Suprapubic skin (tissue), 4 donors: ENCODE measurements around the gene PSENEN. TPM values are rescaled to one million over a fixed set of nuclear protein-coding genes. Genes with fewer than 3 reads are reported as not detected.
A peak's percentile ranks its signal among the peaks of the same experiment; 100 is the strongest.
"Not testable (repeated sequence)": the region's sequence is repeated elsewhere in the genome, so short reads cannot be mapped to it uniquely, and the experiment has no call there.

Experiments used
- DNase-seq, 2 donors: peaks; one replicate each; pipeline ENCODE4 v3.0.0-alpha.2; 2019; ENCODE audit warnings: low spot score in 2 of 2
- H3K27ac ChIP-seq: fragments of 200-600 bp; sonication (generic); one replicate; pipeline ENCODE4 v1.5.1; 2019
- H3K27me3 ChIP-seq: fragments of 200-600 bp; sonication (generic); one replicate; pipeline ENCODE4 v1.5.1; 2019
- H3K36me3 ChIP-seq: fragments of 200-600 bp; sonication (generic); one replicate; pipeline ENCODE4 v1.5.1; 2019
- H3K4me1 ChIP-seq: fragments of 200-600 bp; sonication (generic); one replicate; pipeline ENCODE4 v1.5.1; 2019
- H3K4me3 ChIP-seq: fragments of 200-600 bp; sonication (generic); one replicate; pipeline ENCODE4 v1.5.1; 2019; ENCODE audit warnings: mild to moderate bottlenecking
- H3K9me3 ChIP-seq: fragments of 200-600 bp; sonication (generic); one replicate; pipeline ENCODE4 v1.5.1; 2019
- CTCF ChIP-seq, 2 donors: fragments of 200-600 bp in 1 of 2; fragments of 450-650 bp in 1 of 2; sonication (generic) in 1 of 2; IDR thresholded peaks; one replicate each; pipeline ENCODE4 v1.5.1; 2016 to 2019; ENCODE audit warnings: antibody characterized with exemption in 2 of 2, mild to moderate bottlenecking in 1 of 2, moderate library complexity in 1 of 2
- EP300 ChIP-seq: sonication (generic); formaldehyde crosslinking; IDR thresholded peaks from one replicate; pipeline ENCODE4 v1.6.1; 2017; ENCODE audit warnings: antibody characterized with exemption
- POLR2A ChIP-seq, 2 donors: fragments of 450-650 bp; IDR thresholded peaks; one replicate each; pipeline ENCODE4 v1.6.1; 2017; ENCODE audit warnings: antibody characterized with exemption in 2 of 2, mild to moderate bottlenecking in 2 of 2, moderate library complexity in 2 of 2
- POLR2AphosphoS5 ChIP-seq, 3 donors: sonication (generic); formaldehyde crosslinking; IDR thresholded peaks; one replicate each; pipeline ENCODE4 v1.6.1; 2017; ENCODE audit warnings: antibody characterized with exemption in 3 of 3
- WGBS: methylation state at CpG from one replicate; pipeline ENCODE4 v1.1.5; 2018; 5-methylcytosine and 5-hydroxymethylcytosine counted together
- total RNA-seq, 4 donors: library from RNA; depleted of rRNA; stranded (reverse); fragments of >200 nt; gene quantifications; one replicate each; pipeline ENCODE4 v1.1.0, GENCODE V29; 2016

PSENEN gene
- total RNA-seq, 4 donors from 2014 or later: 27.1 to 57.2 (median 42.4) TPM

DNA sequence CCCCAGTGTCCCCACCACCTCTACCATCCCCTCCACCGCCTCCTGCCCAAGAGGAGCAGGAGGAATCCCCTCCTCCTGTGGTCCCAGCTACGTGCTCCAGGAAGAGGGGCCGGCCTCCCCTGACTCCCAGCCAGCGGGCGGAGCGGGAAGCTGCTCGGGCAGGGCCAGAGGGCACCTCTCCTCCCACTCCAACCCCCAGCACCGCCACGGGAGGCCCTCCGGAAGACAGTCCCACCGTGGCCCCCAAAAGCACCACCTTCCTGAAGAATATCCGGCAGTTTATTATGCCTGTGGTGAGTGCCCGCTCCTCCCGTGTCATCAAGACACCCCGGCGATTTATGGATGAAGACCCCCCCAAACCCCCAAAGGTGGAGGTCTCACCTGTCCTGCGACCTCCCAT lies 24.8 kb upstream of the PSENEN start:
- Histone ChIP-seq H3K27ac (no peak overlapping the region), H3K4me1 (peaks cover 28% of the 10 kb centered on the region), H3K4me3 (no peak overlapping the region), H3K36me3 (peaks cover 53% of the 10 kb centered on the region), H3K9me3 (no peaks in the 10 kb centered on the region), H3K27me3 (no peaks in the 10 kb centered on the region)
- 89% methylated on average over 7 of the region's 17 CpGs for WGBS
- DNase-seq: no peak
- TF ChIP-seq POLR2AphosphoS5 (IDR thresholded peaks at IDR 0.05): no peak
- TF ChIP-seq CTCF (IDR thresholded peaks at IDR 0.05): no peak
- no peak for TF ChIP-seq EP300
- no peak for TF ChIP-seq POLR2A (IDR thresholded peaks at IDR 0.05)

GRCh38 chr19:35721374-35721773 lies 24.1 kb upstream of the PSENEN start:
- Histone ChIP-seq H3K27ac (no peak overlapping the region), H3K4me1 (peaks cover 20% of the 10 kb centered on the region), H3K9me3 (no peaks in the 10 kb centered on the region), H3K4me3 (no peak overlapping the region), H3K27me3 (no peaks in the 10 kb centered on the region), H3K36me3 (peaks cover 60% of the 10 kb centered on the region)
- 91% methylated on average over 13 of the region's 16 CpGs for WGBS
- TF ChIP-seq POLR2A (IDR thresholded peaks at IDR 0.05) (no peak), POLR2AphosphoS5 (IDR thresholded peaks at IDR 0.05) (no peak), CTCF (IDR thresholded peaks at IDR 0.05) (no peak), EP300 (no peak)
- peak in 1 of 2 donors; percentile 64 for DNase-seq

GRCh38 chr19:35722461-35722860 lies 23.0 kb upstream of the PSENEN start:
- TF ChIP-seq POLR2A (IDR thresholded peaks at IDR 0.05): no peak
- no peak for TF ChIP-seq POLR2AphosphoS5 (IDR thresholded peaks at IDR 0.05)
- TF ChIP-seq CTCF (IDR thresholded peaks at IDR 0.05): no peak
- TF ChIP-seq EP300: no peak
- WGBS: 93% methylated on average over 14 of the region's 14 CpGs

DNA sequence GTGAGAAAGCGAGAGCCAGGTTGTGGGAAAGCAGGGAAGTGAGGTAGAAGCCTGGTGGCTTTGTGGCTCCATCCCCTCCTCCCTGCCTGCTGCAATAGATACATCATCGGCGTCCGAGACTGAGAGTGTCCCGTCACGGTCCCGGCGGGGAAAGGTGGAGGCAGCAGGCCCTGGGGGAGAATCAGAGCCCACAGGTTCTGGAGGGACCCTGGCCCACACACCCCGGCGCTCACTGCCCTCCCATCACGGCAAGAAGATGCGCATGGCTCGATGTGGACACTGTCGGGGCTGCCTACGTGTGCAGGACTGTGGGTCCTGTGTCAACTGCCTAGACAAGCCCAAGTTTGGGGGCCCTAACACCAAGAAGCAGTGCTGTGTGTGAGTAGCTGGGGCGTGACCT lies 22.6 kb upstream of the PSENEN start:
- DNase-seq: no peak
- no peak overlapping the region for H3K4me3 ChIP-seq
- H3K4me1 ChIP-seq: peaks cover 17% of the 10 kb centered on the region
- H3K9me3 ChIP-seq: no peaks in the 10 kb centered on the region
- H3K36me3 ChIP-seq: peaks cover 75% of the 10 kb centered on the region
- no peak overlapping the region for H3K27ac ChIP-seq
- 89% methylated on average over 10 of the region's 16 CpGs for WGBS
- H3K27me3 ChIP-seq: no peaks in the 10 kb centered on the region
- TF ChIP-seq POLR2A (IDR thresholded peaks at IDR 0.05) (no peak), POLR2AphosphoS5 (IDR thresholded peaks at IDR 0.05) (no peak), CTCF (IDR thresholded peaks at IDR 0.05) (no peak), EP300 (no peak)

More at GRCh38 chr19:35722461-35722860, 23.0 kb upstream of the PSENEN start:
- Histone ChIP-seq H3K27ac (no peak overlapping the region), H3K36me3 (peaks cover 71% of the 10 kb centered on the region), H3K27me3 (no peaks in the 10 kb centered on the region), H3K4me1 (peaks cover 17% of the 10 kb centered on the region), H3K4me3 (no peak overlapping the region), H3K9me3 (no peaks in the 10 kb centered on the region)
- DNase-seq: peak in 1 of 2 donors; percentile 53

DNA sequence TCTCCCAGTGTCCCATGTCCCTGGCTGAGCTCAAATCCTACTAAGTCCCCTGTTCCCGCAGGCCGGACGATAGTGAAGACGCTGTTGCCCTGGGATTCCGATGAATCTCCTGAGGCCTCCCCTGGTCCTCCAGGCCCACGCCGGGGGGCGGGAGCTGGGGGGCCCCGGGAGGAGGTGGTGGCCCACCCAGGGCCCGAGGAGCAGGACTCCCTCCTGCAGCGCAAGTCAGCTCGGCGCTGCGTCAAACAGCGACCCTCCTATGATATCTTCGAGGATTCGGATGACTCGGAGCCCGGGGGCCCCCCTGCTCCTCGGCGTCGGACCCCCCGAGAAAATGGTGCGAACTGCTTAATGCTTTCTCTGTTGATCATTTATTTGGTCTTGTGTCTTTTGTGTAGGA lies 21.8 kb upstream of the PSENEN start:
- no peaks in the 10 kb centered on the region for H3K9me3 ChIP-seq
- peaks cover 83% of the 10 kb centered on the region for H3K36me3 ChIP-seq
- TF ChIP-seq POLR2AphosphoS5 (IDR thresholded peaks at IDR 0.05) (no peak), POLR2A (IDR thresholded peaks at IDR 0.05) (no peak), CTCF (IDR thresholded peaks at IDR 0.05) (no peak), EP300 (no peak)
- H3K4me1 ChIP-seq: peaks cover 14% of the 10 kb centered on the region
- H3K4me3 ChIP-seq: no peak overlapping the region
- DNase-seq: no peak
- H3K27me3 ChIP-seq: no peaks in the 10 kb centered on the region
- H3K27ac ChIP-seq: no peak overlapping the region
- WGBS: 96% methylated on average over 11 of the region's 24 CpGs

GRCh38 chr19:35724132-35724531 lies 21.3 kb upstream of the PSENEN start:
- not testable (repeated sequence) for H3K27ac ChIP-seq, DNase-seq, H3K4me3 ChIP-seq, H3K9me3 ChIP-seq, H3K4me1 ChIP-seq, H3K27me3 ChIP-seq
- 95% methylated on average over 7 of the region's 7 CpGs for WGBS
- H3K36me3 ChIP-seq: peaks cover 88% of the 10 kb centered on the region
